Omental fat pad (tissue), 4 donors: ENCODE measurements around the gene WNT3. TPM values are rescaled to one million over a fixed set of nuclear protein-coding genes. Genes with fewer than 3 reads are reported as not detected.

Source experiments
- ATAC-seq: fragments of 150-250 bp; one replicate; pipeline ENCODE4 v1.9.1; 2016; ENCODE audit warnings: mild to moderate bottlenecking, moderate library complexity; ENCODE audit not compliant: low FRiP score
- DNase-seq: peaks from one replicate; pipeline ENCODE4 v3.0.0-alpha.2; 2019; ENCODE audit warnings: low spot score
- CTCF ChIP-seq, 3 donors: fragments of 450-650 bp; IDR thresholded peaks; one replicate each; pipeline ENCODE4 v1.5.1; 2016 to 2017; ENCODE audit warnings: antibody characterized with exemption in 3 of 3, mild to moderate bottlenecking in 3 of 3, moderate library complexity in 2 of 3
- total RNA-seq, 4 donors: library from RNA; depleted of rRNA; stranded (reverse); fragments of >200 nt; gene quantifications; one replicate each; pipeline ENCODE4 v1.1.0, GENCODE V29; 2016

Gene WNT3
- total RNA-seq, 4 donors from 2014 or later: 0.82 to 2.1 (median 1.2) TPM

GRCh38 chr17:46792071-46792470 lies 26.4 kb downstream of the WNT3 start:
- no peak for DNase-seq
- ATAC-seq: no peak
- TF ChIP-seq CTCF (IDR thresholded peaks at IDR 0.05): no peak

- DNase-seq (no peak), ATAC-seq (no peak)
- no peak for TF ChIP-seq CTCF (IDR thresholded peaks at IDR 0.05)
These were observed 27.0 kb downstream of the WNT3 start for GRCh38 chr17:46791531-46791930.

- TF ChIP-seq CTCF (IDR thresholded peaks at IDR 0.05): no peak
- DNase-seq (no peak), ATAC-seq (no peak)
These were observed 28.3 kb downstream of the WNT3 start for GRCh38 chr17:46790216-46790615.

- DNase-seq (no peak), ATAC-seq (no peak)
- no peak for TF ChIP-seq CTCF (IDR thresholded peaks at IDR 0.05)
These were observed 28.9 kb downstream of the WNT3 start for GRCh38 chr17:46789610-46790009.

GRCh38 chr17:46788796-46789195 lies 29.7 kb downstream of the WNT3 start:
- DNase-seq: no peak
- ATAC-seq: no peak
- TF ChIP-seq CTCF (IDR thresholded peaks at IDR 0.05): no peak

- ATAC-seq: no peak
- no peak for TF ChIP-seq CTCF (IDR thresholded peaks at IDR 0.05)
- no peak for DNase-seq
These were observed 30.2 kb downstream of the WNT3 start for GRCh38 chr17:46788300-46788699.

GRCh38 chr17:46787478-46787877 lies 31.0 kb downstream of the WNT3 start:
- ATAC-seq (no peak), DNase-seq (no peak)

More at GRCh38 chr17:46787478-46787877, 31.0 kb downstream of the WNT3 start:
- no peak for TF ChIP-seq CTCF (IDR thresholded peaks at IDR 0.05)
